ENCODE measurements around the gene EDIL3.
"Not testable (repeated sequence)": the region's sequence is repeated elsewhere in the genome, so short reads cannot be mapped to it uniquely, and the experiment has no call there.

DNA sequence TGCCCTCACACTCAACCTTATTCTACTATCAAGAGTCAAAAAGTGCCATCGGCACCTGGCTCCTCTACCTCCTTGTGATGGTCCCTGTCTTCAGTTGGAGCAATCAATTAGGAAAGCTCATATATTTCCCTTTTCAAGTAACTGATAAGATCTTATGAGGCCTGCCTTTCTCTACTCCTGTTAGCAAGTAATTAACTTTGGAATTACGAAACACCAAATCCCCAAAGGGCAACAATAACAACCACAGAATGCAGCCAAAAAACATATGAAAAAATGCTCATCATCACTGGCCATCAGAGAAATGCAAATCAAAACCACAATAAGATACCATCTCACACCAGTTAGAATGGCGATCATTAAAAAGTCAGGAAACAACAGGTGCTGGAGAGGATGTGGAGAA lies 366.2 kb downstream of the EDIL3 start:
- TF ChIP-seq, protein P1, sequence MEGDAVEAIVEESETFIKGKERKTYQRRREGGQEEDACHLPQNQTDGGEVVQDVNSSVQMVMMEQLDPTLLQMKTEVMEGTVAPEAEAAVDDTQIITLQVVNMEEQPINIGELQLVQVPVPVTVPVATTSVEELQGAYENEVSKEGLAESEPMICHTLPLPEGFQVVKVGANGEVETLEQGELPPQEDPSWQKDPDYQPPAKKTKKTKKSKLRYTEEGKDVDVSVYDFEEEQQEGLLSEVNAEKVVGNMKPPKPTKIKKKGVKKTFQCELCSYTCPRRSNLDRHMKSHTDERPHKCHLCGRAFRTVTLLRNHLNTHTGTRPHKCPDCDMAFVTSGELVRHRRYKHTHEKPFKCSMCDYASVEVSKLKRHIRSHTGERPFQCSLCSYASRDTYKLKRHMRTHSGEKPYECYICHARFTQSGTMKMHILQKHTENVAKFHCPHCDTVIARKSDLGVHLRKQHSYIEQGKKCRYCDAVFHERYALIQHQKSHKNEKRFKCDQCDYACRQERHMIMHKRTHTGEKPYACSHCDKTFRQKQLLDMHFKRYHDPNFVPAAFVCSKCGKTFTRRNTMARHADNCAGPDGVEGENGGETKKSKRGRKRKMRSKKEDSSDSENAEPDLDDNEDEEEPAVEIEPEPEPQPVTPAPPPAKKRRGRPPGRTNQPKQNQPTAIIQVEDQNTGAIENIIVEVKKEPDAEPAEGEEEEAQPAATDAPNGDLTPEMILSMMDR (IDR thresholded peaks at IDR 0.05; ENCODE audit: low read depth, low read length): not testable (repeated sequence)
- TF ChIP-seq EZH2phosphoT487 (IDR thresholded peaks at IDR 0.05; ENCODE audit: low read depth): not testable (repeated sequence)
